ENCODE measurements around the gene SOAT1. TPM values are rescaled to one million over a fixed set of nuclear protein-coding genes. Genes with fewer than 3 reads are reported as not detected.
"Not testable (repeated sequence)": the region's sequence is repeated elsewhere in the genome, so short reads cannot be mapped to it uniquely, and the experiment has no call there.

The SOAT1 gene
- total RNA-seq, 2 donors from 2014 or later = 7.9 to 10.8 TPM

DNA sequence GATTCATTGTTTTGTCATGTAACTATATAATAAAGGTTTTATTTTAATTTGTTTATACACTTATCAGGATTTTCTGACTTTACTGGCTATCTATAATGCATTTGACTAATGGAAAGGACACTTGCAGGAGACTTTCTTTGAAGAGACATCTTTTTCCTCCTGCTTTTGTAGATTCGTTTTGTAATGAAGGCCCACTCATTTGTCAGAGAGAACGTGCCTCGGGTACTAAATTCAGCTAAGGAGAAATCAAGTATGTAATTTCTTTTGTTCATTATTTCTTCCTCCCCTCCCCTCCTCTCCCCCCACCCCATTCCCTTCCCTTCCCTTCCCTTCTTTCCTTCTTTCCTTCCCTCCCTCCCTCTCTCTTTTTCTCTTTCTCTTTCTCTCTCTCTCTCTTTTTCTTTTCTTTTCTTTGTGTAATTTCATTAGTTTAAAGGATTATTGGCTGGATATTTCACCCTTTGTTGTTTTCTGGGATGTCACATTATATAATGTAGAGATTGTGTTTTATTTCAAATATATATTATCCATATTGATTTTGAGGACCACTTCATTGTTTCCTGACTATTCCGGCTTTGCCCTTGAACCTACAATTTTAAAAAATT, 48.4 kb downstream of the SOAT1 start:
- no peak overlapping the region for H3K27ac ChIP-seq
- H3K27me3 ChIP-seq = no peaks in the 10 kb centered on the region
- DNase-seq (ENCODE audit: low spot score) = no peak
- H3K36me3 ChIP-seq = peaks cover 18% of the 10 kb centered on the region
- H3K4me3 ChIP-seq = no peak overlapping the region
- H3K9me3 ChIP-seq = no peaks in the 10 kb centered on the region
- no peak for TF ChIP-seq CTCF (IDR thresholded peaks at IDR 0.05)
- no peaks in the 10 kb centered on the region for H3K4me1 ChIP-seq

DNA sequence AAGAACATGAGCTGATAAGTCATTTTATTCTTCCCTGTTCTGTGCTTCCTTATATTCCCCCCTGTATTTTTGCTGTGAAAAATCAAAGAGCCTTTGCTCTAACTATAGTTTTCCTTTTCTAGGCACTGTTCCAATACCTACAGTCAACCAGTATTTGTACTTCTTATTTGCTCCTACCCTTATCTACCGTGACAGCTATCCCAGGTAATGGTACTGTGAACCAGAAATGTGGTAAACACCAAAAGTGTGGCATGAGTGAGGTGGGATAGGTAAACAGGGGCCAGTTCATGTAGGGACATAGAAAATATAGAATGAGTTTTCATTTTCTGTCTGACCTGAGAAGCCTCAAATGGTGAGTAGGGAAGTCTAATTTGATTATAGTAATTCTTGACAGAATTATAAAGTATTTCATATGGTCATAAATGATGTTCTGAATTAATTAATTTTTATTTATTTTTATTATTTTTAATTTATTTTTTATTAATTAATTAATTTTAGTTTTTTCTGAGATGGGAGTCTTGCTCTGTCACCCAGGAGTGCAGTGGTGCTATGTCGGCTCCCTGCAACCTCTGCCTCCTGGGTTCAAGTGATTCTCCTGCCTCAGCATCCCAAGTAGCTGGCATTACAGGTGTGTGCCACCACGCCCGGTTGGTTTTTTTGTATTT, 49.3 kb downstream of the SOAT1 start:
- Histone ChIP-seq H3K9me3 (no peaks in the 10 kb centered on the region), H3K27me3 (no peaks in the 10 kb centered on the region), H3K27ac (no peak overlapping the region), H3K4me1 (no peaks in the 10 kb centered on the region), H3K36me3 (peaks cover 18% of the 10 kb centered on the region), H3K4me3 (no peak overlapping the region)
- DNase-seq (ENCODE audit: low spot score) = no peak
- no peak for TF ChIP-seq CTCF (IDR thresholded peaks at IDR 0.05)

DNA sequence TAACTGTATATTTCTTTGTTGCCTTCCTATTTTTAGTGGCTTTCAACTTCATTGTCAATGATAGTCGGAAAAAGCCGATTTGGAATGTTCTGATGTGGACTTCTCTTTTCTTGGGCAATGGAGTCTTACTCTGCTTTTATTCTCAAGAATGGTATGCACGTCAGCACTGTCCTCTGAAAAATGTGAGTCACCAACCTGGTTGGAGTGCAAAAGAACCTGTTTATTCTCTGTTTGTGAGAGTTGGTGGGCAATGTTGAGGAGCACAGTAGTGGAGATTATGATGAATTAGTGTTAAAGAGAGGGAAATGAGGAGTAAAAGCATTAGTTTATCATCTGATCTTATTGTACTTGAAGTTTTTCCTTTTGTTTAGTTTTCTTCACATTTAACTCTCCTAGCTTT, 57.7 kb downstream of the SOAT1 start:
- no peaks in the 10 kb centered on the region for H3K9me3 ChIP-seq

DNA sequence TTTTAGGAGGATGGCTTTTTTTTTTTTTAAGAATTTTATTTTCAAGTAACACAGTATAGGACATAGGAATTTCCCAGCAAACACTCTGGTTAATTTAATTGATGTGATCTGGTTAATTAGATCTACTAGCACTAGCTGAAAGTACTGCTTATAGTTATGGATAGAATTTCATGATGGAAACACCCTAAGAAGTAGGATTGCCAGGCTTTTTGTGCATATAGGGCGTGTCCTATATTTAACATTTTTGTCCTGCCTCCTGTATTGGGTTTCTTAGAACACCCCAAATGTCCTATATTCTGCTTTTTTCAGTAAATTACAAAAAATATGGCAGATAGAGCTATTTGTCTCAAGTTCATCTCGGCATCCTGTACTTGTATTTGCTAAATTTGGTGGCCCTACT, 58.6 kb downstream of the SOAT1 start:
- Histone ChIP-seq H3K4me3 (no peak overlapping the region), H3K9me3 (no peaks in the 10 kb centered on the region), H3K27ac (no peak overlapping the region), H3K27me3 (no peaks in the 10 kb centered on the region), H3K4me1 (peaks cover 0 to 8% of the 10 kb centered on the region in 2 donors), H3K36me3 (peaks cover 11% of the 10 kb centered on the region)
- no peak for DNase-seq (ENCODE audit: low spot score)
- no peak for TF ChIP-seq CTCF (IDR thresholded peaks at IDR 0.05)

More for the DNA sequence above, 57.7 kb downstream of the SOAT1 start:
- Histone ChIP-seq H3K27me3 (no peaks in the 10 kb centered on the region), H3K4me3 (no peak overlapping the region), H3K27ac (no peak overlapping the region), H3K36me3 (peaks cover 11% of the 10 kb centered on the region), H3K4me1 (peaks cover 0 to 8% of the 10 kb centered on the region in 2 donors)
- TF ChIP-seq CTCF (IDR thresholded peaks at IDR 0.05) = no peak
- DNase-seq (ENCODE audit: low spot score) = no peak

- peak; percentile 70 for DNase-seq (ENCODE audit: low spot score)
- peaks cover 11% of the 10 kb centered on the region for H3K36me3 ChIP-seq
- H3K27ac ChIP-seq = peak overlapping the region in 1 of 2 donors; percentile 43
Observed at GRCh38 chr1:179353546-179353945, 59.9 kb downstream of the SOAT1 start.

GRCh38 chr1:179361631-179362030, 68.0 kb downstream of the SOAT1 start:
- H3K9me3 ChIP-seq; H3K36me3 ChIP-seq; H3K4me1 ChIP-seq; DNase-seq (ENCODE audit: low spot score); H3K27ac ChIP-seq; H3K4me3 ChIP-seq; H3K27me3 ChIP-seq: not testable (repeated sequence)

More at GRCh38 chr1:179353546-179353945, 59.9 kb downstream of the SOAT1 start:
- Histone ChIP-seq H3K27me3 (no peaks in the 10 kb centered on the region), H3K4me3 (no peak overlapping the region), H3K4me1 (peaks cover 0 to 8% of the 10 kb centered on the region in 2 donors), H3K9me3 (no peaks in the 10 kb centered on the region)
- no peak for TF ChIP-seq CTCF (IDR thresholded peaks at IDR 0.05)

All from right atrium auricular region (tissue), 2 donors.